ENCODE results near the gene KAZALD1. TPM values are rescaled to one million over a fixed set of nuclear protein-coding genes. Genes with fewer than 3 reads are reported as not detected.
A peak's percentile ranks its signal among the peaks of the same experiment; 100 is the strongest.

KAZALD1 gene
- total RNA-seq, 3 donors from 2014 or later: 2.8 to 4.9 (median 4.5) TPM

GRCh38 chr10:101044117-101044516, 17.7 kb upstream of the KAZALD1 start:
- Histone ChIP-seq H3K27me3 (peaks cover 0 to 13% of the 10 kb centered on the region in 2 donors), H3K27ac (peak overlapping the region; percentile 94 to 95), H3K4me3 (no peak overlapping the region), H3K36me3 (no peaks in the 10 kb centered on the region), H3K4me1 (peaks cover 0 to 5% of the 10 kb centered on the region in 2 donors), H3K9me3 (no peaks in the 10 kb centered on the region)
- intact Hi-C loops (cut with DNase I; ENCODE audit: low total_unique reads): no loop called here
- no peak for DNase-seq (ENCODE audit: low spot score in 2 of 2)
- TF ChIP-seq POLR2A (IDR thresholded peaks at IDR 0.05): no peak
- TF ChIP-seq CTCF (IDR thresholded peaks at IDR 0.05): no peak
- no peak for TF ChIP-seq POLR2AphosphoS5 (IDR thresholded peaks at IDR 0.05)

GRCh38 chr10:101046332-101047238, 15.2 kb upstream of the KAZALD1 start:
- Histone ChIP-seq H3K36me3 (no peaks in the 10 kb centered on the region), H3K27me3 (peaks cover 0 to 32% of the 10 kb centered on the region in 2 donors), H3K9me3 (no peaks in the 10 kb centered on the region), H3K4me3 (no peak overlapping the region), H3K27ac (no peak overlapping the region), H3K4me1 (peaks cover 0 to 15% of the 10 kb centered on the region in 2 donors)
- no peak for DNase-seq (ENCODE audit: low spot score in 2 of 2)
- intact Hi-C loops (cut with DNase I; ENCODE audit: low total_unique reads): no loop called here
- TF ChIP-seq CTCF (IDR thresholded peaks at IDR 0.05) (no peak), POLR2AphosphoS5 (IDR thresholded peaks at IDR 0.05) (no peak), POLR2A (IDR thresholded peaks at IDR 0.05) (no peak)

- Histone ChIP-seq H3K4me3 (no peak overlapping the region), H3K27me3 (peaks cover 0 to 32% of the 10 kb centered on the region in 2 donors), H3K27ac (no peak overlapping the region), H3K4me1 (peaks cover 0 to 15% of the 10 kb centered on the region in 2 donors), H3K9me3 (no peaks in the 10 kb centered on the region), H3K36me3 (no peaks in the 10 kb centered on the region)
- intact Hi-C loops (cut with DNase I; ENCODE audit: low total_unique reads): no loop called here
- no peak for DNase-seq (ENCODE audit: low spot score in 2 of 2)
- TF ChIP-seq POLR2AphosphoS5 (IDR thresholded peaks at IDR 0.05) (no peak), POLR2A (IDR thresholded peaks at IDR 0.05) (no peak), CTCF (IDR thresholded peaks at IDR 0.05) (no peak)
Measured at GRCh38 chr10:101047268-101047667, 14.5 kb upstream of the KAZALD1 start.

GRCh38 chr10:101047961-101048892, 13.6 kb upstream of the KAZALD1 start:
- Histone ChIP-seq H3K4me1 (peaks cover 0 to 15% of the 10 kb centered on the region in 2 donors), H3K27ac (no peak overlapping the region), H3K27me3 (peaks cover 0 to 32% of the 10 kb centered on the region in 2 donors), H3K4me3 (peak overlapping the region in 2 of 3 donors; percentile 32 to 48), H3K9me3 (no peaks in the 10 kb centered on the region), H3K36me3 (no peaks in the 10 kb centered on the region)
- TF ChIP-seq POLR2A (IDR thresholded peaks at IDR 0.05) (no peak), CTCF (IDR thresholded peaks at IDR 0.05) (no peak), POLR2AphosphoS5 (IDR thresholded peaks at IDR 0.05) (no peak)
- intact Hi-C loops (cut with DNase I; ENCODE audit: low total_unique reads): no loop called here
- DNase-seq (ENCODE audit: low spot score in 2 of 2): no peak
